ENCODE measurements around the gene TBC1D16. TPM values are rescaled to one million over a fixed set of nuclear protein-coding genes. Genes with fewer than 3 reads are reported as not detected.

The TBC1D16 gene
- total and polyA plus RNA-seq, 4 donors, result 7.3 to 48.5 (median 16.5) TPM

DNA sequence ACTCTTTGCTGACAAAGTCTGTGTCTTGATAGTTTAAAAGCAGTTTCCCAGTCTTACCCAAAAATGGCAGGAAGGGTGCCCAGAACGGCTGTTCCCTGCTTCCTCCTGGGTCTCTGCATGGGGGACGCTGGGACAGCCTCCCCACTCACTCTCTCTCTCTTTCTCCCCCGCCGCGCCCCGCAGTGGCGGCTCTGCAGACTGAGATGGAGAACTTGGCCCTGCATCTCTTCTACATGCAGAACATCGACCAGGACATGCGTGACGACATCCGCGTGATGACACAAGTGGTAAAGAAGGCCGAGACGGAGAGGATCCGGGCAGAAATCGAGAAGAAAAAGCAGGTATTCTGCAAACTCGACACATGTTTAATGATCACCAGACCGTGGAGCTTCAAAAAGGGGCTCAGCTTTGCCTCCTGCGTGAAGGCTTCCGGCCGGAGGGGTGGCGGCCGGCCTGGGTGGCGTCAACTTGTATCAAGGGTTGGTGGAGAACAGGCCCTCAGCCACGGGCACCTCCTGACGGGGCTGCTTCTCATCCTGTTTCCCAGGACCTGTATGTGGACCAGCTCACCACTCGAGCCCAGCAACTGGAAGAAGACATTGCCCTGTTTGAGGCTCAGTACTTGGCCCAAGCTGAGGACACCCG is 22.8 kb upstream of the TBC1D16 start:
- DNase-seq, result no peak
- Histone ChIP-seq H3K36me3 (ENCODE audit: control insufficient read depth in 4 of 4, insufficient read depth in 4 of 4, low read length in 4 of 4) (peaks cover 0 to 2% (median under 1%) of the 10 kb centered on the region in 4 donors), H3K4me3 (no peak overlapping the region), H3K9ac (ENCODE audit: insufficient read depth in 1 of 2, low read length in 2 of 2) (no peak overlapping the region), H3K27me3 (ENCODE audit: control insufficient read depth in 3 of 3, insufficient read depth in 3 of 3, low read length in 2 of 3) (no peaks in the 10 kb centered on the region), H3K27ac (ENCODE audit: low read depth in 1 of 2, low read length in 1 of 2) (no peak overlapping the region), H3K4me1 (ENCODE audit: control insufficient read depth in 5 of 5, insufficient read depth in 5 of 5, low read length in 5 of 5) (peaks cover 0 to 5% (median 0%) of the 10 kb centered on the region in 5 donors), H3K9me3 (ENCODE audit: control insufficient read depth in 4 of 4, insufficient read depth in 3 of 4, low read length in 3 of 4) (no peaks in the 10 kb centered on the region)
- TF ChIP-seq, protein P1, sequence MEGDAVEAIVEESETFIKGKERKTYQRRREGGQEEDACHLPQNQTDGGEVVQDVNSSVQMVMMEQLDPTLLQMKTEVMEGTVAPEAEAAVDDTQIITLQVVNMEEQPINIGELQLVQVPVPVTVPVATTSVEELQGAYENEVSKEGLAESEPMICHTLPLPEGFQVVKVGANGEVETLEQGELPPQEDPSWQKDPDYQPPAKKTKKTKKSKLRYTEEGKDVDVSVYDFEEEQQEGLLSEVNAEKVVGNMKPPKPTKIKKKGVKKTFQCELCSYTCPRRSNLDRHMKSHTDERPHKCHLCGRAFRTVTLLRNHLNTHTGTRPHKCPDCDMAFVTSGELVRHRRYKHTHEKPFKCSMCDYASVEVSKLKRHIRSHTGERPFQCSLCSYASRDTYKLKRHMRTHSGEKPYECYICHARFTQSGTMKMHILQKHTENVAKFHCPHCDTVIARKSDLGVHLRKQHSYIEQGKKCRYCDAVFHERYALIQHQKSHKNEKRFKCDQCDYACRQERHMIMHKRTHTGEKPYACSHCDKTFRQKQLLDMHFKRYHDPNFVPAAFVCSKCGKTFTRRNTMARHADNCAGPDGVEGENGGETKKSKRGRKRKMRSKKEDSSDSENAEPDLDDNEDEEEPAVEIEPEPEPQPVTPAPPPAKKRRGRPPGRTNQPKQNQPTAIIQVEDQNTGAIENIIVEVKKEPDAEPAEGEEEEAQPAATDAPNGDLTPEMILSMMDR (IDR thresholded peaks at IDR 0.05; ENCODE audit: control extremely low read depth, extremely low read depth), result no peak
- no peak for ATAC-seq (ENCODE audit: insufficient read depth, low FRiP score)
- WGBS, 2 donors, result 94 to 96% methylated on average over 28 of the region's 28 CpGs

GRCh38 chr17:80055597-80055996 is 19.9 kb upstream of the TBC1D16 start:
- TF ChIP-seq, protein P1 (IDR thresholded peaks at IDR 0.05; ENCODE audit: control extremely low read depth, extremely low read depth), result no peak
- Histone ChIP-seq H3K36me3 (ENCODE audit: control insufficient read depth in 4 of 4, insufficient read depth in 4 of 4, low read length in 4 of 4) (peaks cover 0 to 7% (median 1%) of the 10 kb centered on the region in 4 donors), H3K27ac (ENCODE audit: low read depth in 1 of 2, low read length in 1 of 2) (no peak overlapping the region), H3K9ac (ENCODE audit: insufficient read depth in 1 of 2, low read length in 2 of 2) (no peak overlapping the region), H3K4me1 (ENCODE audit: control insufficient read depth in 5 of 5, insufficient read depth in 5 of 5, low read length in 5 of 5) (peaks cover 0 to 5% (median 0%) of the 10 kb centered on the region in 5 donors), H3K9me3 (ENCODE audit: control insufficient read depth in 4 of 4, insufficient read depth in 3 of 4, low read length in 3 of 4) (no peaks in the 10 kb centered on the region), H3K27me3 (ENCODE audit: control insufficient read depth in 3 of 3, insufficient read depth in 3 of 3, low read length in 2 of 3) (no peaks in the 10 kb centered on the region), H3K4me3 (no peak overlapping the region)
- DNase-seq, result no peak
- no peak for ATAC-seq (ENCODE audit: insufficient read depth, low FRiP score)
- WGBS, 2 donors, result 91 to 92% methylated on average over 9 of the region's 9 CpGs

DNA sequence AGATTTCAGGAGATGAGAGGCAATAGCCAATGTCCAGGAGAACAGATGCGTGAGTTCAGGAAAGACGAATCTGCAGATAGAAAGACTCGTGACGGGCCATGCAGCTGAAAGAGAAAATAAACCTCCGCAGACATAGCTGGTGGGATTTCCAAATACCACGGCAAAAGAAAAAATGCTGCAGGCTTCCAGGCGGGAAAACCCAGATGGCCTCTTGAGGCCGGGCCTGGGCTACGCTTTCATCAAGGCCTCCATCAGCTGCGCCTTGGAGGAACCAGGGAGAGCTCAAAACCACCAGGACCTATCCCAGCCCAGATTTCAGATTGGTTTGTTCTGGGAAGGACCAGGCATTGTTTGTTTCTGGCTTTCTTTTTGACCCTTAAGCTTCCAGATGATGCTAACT is 17.4 kb upstream of the TBC1D16 start:
- Histone ChIP-seq H3K4me3 (no peak overlapping the region), H3K36me3 (ENCODE audit: control insufficient read depth in 4 of 4, insufficient read depth in 4 of 4, low read length in 4 of 4) (peaks cover 0 to 8% (median 2%) of the 10 kb centered on the region in 4 donors), H3K4me1 (ENCODE audit: control insufficient read depth in 5 of 5, insufficient read depth in 5 of 5, low read length in 5 of 5) (peaks cover 0 to 5% (median 0%) of the 10 kb centered on the region in 5 donors), H3K9ac (ENCODE audit: insufficient read depth in 1 of 2, low read length in 2 of 2) (no peak overlapping the region), H3K27ac (ENCODE audit: low read depth in 1 of 2, low read length in 1 of 2) (no peak overlapping the region), H3K9me3 (ENCODE audit: control insufficient read depth in 4 of 4, insufficient read depth in 3 of 4, low read length in 3 of 4) (no peaks in the 10 kb centered on the region), H3K27me3 (ENCODE audit: control insufficient read depth in 3 of 3, insufficient read depth in 3 of 3, low read length in 2 of 3) (no peaks in the 10 kb centered on the region)
- 92% methylated on average over 10 of the region's 10 CpGs for WGBS, 2 donors
- DNase-seq (no peak), ATAC-seq (ENCODE audit: insufficient read depth, low FRiP score) (no peak)
- TF ChIP-seq, protein P1 (IDR thresholded peaks at IDR 0.05; ENCODE audit: control extremely low read depth, extremely low read depth), result no peak

All from lung (tissue), 12 donors.